Activated T-cell treated with anti-CD3 and anti-CD28 coated beads, Interleukin-2, amount 50 U/mL, for 1 hour (primary cell): ENCODE measurements around the gene KRT8.
"Not testable (repeated sequence)": the region's sequence is repeated elsewhere in the genome, so short reads cannot be mapped to it uniquely, and the experiment has no call there.

Experiments used
- DNase-seq: peaks from one replicate; pipeline ENCODE4 v3.0.0-alpha.2; 2020

Gene KRT8

DNA sequence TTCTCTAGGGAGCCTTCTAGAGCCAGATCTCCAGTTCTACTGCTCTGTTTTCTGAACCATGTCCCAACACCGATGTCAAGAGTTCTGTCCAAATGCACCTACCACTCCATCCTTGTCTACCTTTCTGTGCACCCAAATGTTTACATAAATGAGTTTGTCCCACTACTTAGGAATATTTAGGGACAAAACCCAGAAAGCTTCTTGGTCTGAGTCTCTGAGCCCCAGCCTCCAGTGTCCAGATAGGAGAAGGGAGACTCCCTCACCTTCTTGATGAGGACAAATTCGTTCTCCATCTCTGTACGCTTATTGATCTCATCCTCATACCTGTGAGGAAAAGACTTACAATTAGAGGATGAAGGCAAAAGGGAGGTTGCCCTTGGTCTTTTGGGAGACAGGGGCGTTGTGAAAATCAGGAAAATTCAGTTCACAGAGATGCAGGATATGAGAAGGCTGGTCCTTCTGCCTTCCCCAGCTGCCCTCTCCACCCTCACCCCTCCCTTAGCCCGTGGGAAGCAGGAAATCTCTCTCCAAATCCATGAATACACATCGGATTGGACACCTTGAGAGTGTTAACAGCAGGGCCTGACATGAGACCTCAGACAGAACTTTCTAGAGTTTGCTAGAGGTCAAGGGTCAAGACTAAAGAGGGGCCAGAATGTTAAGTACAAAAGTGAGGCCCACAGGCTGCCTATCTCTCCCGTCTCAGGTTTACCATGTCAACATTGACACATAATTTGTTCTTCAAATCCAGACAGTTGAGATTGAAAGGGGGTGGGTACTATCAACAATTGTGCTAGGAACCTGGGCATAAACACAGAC lies 3.8 kb downstream of the KRT8 start:
- no peak for DNase-seq

DNA sequence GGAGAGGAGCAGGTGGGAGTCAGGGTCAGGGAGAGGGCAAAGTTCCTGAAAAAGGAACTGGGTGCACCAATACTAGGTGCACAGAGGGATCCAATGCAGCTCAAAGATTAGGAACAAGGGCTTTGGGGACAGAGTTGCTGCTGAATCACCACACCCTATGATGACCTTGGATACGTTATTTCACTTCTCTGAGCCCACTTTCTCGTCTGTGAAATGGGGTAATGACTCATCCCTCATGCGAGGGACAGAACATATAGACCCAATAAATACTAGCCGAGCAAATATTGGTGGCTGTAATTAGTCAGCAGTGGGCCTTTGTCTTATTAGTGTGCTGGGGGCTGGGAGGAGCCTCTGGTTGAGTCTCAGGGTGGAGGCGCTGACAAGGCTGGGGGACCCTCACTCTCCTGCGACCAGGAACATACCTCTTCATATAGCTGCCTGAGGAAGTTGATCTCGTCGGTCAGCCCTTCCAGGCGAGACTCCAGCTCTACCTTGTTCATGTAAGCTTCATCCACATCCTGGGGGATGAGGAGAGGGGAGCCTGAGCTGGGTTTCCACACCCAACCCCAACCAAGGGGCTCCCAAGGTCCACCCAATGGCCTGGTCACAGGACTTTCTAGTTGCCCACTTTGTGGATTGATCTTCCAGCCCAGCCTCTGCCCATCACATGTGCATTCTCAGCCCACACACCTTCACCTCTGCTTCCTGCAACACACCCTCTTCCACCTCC lies 4.5 kb downstream of the KRT8 start:
- no peak for DNase-seq

DNA sequence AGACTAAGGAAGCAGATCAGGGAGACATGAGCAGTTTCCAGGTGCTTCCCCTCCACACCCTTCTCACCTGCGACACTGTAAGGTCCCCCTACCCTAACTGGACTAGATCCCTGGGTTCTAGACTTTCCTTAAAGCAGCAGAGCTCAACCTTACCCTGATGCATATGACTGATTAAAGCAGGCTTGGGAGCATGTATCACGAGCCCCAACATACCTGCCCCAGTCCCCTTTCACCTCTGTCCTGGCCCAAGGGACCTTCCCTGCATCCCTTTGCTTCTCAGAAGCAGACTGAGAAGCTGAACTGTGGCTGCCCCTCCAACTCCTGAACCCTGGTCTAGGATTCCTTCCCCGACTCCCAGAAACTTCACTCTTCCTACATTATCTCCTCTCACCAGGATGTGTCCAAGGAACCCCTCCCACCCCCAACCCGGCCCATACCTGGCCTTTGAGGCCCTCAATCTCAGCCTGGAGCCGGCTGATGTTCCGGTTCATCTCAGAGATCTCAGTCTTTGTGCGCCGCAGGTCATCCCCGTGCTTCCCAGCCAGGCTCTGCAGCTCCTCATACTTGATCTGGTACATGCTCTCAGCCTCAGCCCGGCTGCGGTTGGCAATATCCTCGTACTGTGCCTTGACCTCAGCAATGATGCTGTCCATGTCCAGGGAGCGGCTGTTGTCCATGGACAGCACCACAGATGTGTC lies 5.4 kb downstream of the KRT8 start:
- no peak for DNase-seq

GRCh38 chr12:52896190-52897100 lies 8.4 kb downstream of the KRT8 start:
- no peak for DNase-seq

- DNase-seq: no peak
Measured at GRCh38 chr12:52895726-52896189, 9.1 kb downstream of the KRT8 start.

DNA sequence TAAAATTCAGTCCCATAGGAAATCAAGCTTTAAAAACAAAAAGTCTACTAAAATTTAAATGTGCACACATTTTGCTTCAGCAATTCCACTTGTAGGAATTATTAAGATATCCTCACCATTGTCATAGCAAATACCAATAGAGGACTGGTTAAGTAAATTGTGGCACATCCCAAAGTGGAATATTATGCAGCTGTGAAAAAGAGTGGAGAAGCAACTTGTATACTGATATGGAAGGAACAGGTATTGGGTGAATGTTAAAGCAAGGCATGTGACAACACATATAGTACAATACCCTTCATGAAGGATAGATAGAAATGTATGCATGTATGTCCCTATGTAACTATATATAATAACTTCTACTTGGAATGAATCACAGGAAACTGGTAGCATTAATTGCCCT lies 11.9 kb downstream of the KRT8 start:
- no peak for DNase-seq

- DNase-seq: no peak
Measured at GRCh38 chr12:52892207-52892852, 12.5 kb downstream of the KRT8 start.

GRCh38 chr12:52891044-52891443 lies 13.8 kb downstream of the KRT8 start:
- DNase-seq: no peak

DNA sequence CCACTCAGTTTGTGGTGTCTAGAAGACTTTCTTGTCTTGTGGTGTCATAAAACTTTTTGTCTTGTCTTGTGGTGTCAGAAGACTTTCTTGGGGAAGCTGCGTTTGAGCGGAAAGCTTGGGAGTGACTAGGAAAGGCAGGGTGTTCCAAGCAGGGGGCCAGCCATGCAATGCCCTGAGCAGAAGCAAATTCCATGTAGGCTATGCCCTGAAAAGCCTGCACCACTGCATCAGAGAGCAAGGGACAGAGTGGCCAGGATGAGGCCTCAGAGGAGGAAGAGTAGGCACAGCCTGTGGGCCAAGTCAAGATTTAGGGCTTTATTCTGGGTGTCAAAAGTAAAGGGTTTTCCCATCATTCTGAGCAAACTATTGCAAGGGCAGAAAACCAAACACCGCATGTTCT lies 14.5 kb downstream of the KRT8 start:
- DNase-seq: no peak

DNA sequence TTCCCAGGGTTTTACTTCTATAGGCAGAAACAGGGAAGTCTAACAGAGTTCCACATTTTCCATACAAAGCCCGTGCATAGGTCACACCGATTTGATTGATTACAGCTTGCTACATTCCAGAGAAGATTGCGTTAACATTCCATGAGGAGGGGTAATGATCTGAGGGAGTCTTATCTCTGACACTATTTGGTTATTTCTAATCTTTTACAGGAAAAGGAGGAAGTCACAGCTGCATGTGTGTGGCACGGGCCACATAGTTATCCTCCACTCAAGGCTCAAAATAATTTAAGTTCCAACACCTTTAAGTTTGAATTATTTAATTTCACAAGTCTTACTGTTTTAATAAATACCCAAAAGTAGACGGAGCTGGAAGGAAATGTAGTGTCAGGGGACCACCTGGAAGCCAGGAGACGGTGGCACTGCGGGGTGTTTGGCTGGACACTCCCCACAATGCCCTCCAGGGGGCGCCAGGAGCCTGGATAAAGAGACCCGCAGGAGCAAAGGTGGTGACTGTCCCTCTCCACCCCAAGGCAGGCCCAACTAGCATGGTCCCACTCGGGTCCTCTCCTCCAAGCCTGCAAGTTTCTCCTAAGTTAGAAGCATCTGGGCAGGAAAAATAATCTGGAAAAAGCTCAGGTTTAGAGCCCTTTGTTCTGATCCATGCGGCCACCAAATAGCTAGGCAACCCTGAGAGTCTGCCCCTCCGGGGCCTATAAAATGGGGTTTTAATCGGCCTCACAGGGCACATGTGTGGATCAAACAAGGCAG lies 20.2 kb downstream of the KRT8 start:
- peak; percentile 85 for DNase-seq

- DNase-seq: not testable (repeated sequence)
Measured at GRCh38 chr12:52880499-52880898, 24.4 kb downstream of the KRT8 start.

DNA sequence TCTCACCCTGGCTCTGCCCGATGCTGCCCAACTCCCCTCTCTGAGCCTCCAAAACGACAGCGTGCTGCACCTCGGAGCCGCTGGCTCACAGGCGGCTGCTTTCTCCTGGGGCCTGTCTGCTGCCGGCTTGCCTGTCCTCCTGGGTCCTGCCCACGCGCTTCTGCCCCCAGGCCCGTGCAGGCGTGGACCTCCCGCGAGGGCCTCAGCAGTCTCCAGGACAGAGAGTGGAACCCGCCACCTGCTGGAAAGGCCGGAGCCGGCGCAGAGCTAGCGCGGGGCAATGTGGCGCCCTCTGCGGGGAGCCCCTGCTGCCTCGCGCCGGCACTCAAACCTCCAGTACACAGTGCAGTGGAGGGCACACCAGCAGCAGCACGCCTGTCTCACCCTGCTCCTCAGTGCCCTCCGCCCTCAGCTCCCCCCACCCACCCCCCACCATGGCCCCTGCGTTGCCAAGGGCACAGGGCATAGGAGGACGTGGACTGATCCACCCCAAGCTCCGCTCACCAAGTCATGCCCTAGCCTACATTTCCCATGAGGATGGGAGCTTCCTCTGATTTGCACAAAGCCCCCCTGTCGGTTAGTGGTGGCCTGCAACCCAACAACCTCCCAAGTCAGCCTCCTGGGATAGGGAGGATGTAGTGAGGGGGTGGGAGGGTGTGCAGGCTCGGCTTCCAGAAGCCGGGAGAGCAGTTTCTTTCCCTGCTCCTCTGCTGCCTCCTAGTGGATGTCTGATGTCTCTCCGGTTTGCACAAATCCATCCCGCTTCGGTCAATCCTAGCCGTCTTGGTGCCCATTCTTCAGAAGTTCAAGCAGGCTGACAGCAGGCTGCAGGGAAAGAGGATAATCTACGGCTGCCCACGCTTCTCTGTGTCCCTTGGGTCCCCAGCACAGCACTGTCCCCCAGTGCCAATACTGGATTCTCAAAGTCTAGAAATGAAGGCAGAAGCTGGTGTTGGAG lies 25.2 kb downstream of the KRT8 start:
- DNase-seq: peak; percentile 81

DNA sequence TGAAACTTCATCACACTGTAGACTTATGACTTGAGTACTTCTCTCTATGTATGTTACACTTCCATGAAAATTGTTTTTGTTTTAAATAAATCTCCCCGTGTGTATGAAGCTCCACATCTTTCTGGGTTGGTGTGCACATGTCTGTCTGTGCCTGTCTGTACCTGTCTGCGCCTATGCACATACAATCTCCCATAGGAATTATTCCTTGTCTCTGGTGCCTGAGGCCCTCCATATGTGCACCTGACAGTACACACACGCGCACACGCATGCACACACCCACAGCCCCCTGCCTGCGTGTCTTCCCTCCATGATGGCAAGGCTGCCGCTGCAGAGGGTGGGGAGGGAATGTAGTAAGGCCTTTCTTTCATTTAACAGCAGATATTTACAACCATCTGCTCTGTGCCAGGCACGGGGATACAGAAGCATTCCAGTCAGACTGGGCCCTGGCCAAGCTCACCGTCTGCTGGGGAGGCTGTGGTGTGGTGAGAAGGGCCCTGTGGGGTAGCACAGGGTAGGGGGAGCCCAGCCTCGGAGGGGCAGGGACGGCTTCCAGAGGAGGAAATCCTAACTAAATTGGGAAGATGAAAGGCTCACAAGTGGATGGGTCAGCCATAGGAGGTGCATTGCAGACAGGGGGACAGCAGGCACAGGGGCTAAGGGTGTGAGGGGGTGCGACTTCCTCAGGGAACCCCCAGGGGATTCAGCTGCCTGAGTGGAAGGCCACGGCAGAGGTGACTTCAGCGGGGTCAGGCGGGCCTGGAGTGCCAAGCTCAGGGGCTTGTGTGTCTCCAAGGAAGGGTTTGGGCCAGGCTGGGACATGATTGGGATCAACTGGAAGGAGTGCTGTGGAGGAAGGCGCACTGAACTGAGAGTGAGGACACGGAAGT lies 26.1 kb downstream of the KRT8 start:
- no peak for DNase-seq

DNA sequence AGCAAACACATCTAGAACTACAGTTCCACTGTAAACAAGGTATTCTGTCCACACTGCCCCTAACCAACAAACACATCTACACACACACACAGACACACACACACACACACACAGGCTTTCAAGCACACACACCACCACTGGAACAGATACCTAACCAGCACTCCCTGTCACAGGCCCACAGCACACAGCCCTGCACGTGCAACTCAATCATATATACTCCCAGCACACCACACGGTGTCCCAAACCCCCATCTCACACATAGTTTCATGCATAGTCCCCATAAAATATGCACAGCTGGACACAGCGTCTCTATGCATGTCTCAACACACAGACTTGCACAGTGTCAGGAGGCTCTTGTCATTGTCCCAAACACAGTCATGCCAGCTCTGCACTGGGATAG lies 27.6 kb downstream of the KRT8 start:
- DNase-seq: no peak

GRCh38 chr12:52876372-52876771 lies 28.5 kb downstream of the KRT8 start:
- no peak for DNase-seq

- no peak for DNase-seq
Measured at GRCh38 chr12:52874573-52875435, 30.1 kb downstream of the KRT8 start.

GRCh38 chr12:52873832-52874572 lies 30.9 kb downstream of the KRT8 start:
- DNase-seq: peak; percentile 67
